Heart left ventricle (tissue), 13 donors: ENCODE measurements around the gene TTC39C.
A peak's percentile ranks its signal among the peaks of the same experiment; 100 is the strongest.

ENCODE experiments used
- CTCF ChIP-seq, 12 donors: fragments of 200-600 bp; sonication (generic) in 4 of 12; IDR thresholded peaks; one replicate each; pipeline versions ENCODE4 v1.5.0 to v1.8.0; 2018 to 2022; ENCODE audit warnings: antibody characterized with exemption in 12 of 12, mild to moderate bottlenecking in 5 of 12
- POLR2A ChIP-seq, 2 donors: fragments of 450-650 bp; IDR thresholded peaks; one replicate each; pipeline ENCODE4 v1.6.1; 2017; ENCODE audit warnings: antibody characterized with exemption in 2 of 2, mild to moderate bottlenecking in 2 of 2, moderate library complexity in 2 of 2
- donor health status: ischemic (EF 13 %, LVEDD 7.1; RV severe dilation, severe dysfunction).
- donor health status: DM: no; HTN: yes; CAD: no.
- donor health status: DM: no; HTN: no; CAD: no.
- donor health status: ischemic (EF 25% LVEDD 6.9; RV normal size, moderate dysfunction).
- donor health status: ischemic (EF 25% LVEDD 5.7; RV mildly dilated, moderate dysfunction).
- donor health status: ischemic (EF 35%, LVEDD 5.7; RV mildly dilated, moderate dysfunction).
- donor health status: nonischemic (EF 11% LVEDD 7.7; RV severe dilation, severe dysfunction).
- donor health status: DM: yes; HTN: yes; CAD: no.
- donor health status: PGD.
- donor health status: ischemic (EF 29% LVEDD 5.4; RV normal size, mild dysfunction).
- donor health status: nonischemic (EF 23%, LVEDD 6.1; RV moderate dilation, normal function).

- TF ChIP-seq CTCF (IDR thresholded peaks at IDR 0.05), result peak in 10 of 12 donors; percentile 5 to 63 (median 44)
- TF ChIP-seq POLR2A (IDR thresholded peaks at IDR 0.05), result no peak
Measured at GRCh38 chr18:24075767-24076597, 61.4 kb downstream of the TTC39C start.
